Measurements from ENCODE around the gene DENND2C.
"Not testable (repeated sequence)": the region's sequence is repeated elsewhere in the genome, so short reads cannot be mapped to it uniquely, and the experiment has no call there.

Gene DENND2C

GRCh38 chr1:114597949-114598348 is 71.9 kb downstream of the DENND2C start:
- no peak for DNase-seq (ENCODE audit: low read depth)

DNA sequence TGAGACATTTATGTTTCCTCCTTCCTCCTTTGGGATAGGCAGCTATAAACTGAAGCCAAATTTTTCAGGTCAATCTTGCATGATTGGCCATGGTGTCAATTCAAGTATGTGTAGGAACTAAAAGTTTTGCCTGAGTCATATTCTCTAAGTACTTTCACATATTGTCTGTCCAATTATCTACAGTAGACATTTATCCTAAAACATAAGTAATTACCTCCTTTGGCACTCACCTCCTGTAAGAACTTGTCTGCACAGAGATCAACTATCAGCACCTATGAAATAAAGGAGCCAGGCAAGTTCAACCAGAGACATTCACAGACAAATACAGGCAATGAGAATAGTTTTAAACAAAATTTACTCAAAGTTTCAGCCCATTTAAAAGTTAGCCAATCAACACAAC is 74.2 kb downstream of the DENND2C start:
- no peak for DNase-seq (ENCODE audit: low read depth)

DNA sequence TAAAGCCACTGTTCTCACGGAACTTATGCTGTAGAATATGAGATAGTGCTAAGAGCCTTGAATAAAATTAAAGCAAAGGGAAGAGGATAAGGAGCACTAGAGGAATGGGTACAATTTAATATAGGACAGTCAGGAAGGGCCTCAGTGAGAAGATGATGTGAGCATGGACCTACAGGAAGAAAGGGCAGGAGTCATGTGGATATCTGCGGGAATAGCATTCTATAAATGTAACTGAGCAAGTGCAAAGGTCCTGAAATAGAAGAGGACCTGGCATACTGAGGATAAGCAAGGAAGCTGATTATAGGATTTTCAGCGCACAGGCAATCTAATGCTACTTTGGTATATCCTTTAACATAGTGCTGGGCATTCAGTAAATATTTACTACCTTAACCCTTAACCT is 75.8 kb downstream of the DENND2C start:
- DNase-seq (ENCODE audit: low read depth), result no peak

DNA sequence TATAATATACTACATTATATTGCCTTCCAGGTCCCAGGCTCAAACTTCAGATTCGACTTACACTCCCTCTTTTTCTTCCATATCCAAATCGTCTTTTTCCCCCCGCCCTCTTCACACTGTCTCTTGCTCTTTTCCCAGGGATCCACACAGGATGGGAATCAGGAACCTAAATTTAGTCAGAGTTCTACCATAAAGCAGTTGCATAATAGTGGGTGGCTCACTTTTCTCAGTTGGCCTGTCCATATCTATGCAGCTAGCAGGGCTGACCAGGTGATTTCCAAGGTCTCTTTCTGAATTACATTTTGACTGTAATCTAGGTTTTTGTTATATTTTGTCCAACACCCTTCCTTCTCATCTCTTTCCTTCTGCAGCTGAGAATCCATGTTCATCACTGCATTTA is 80.7 kb downstream of the DENND2C start:
- DNase-seq (ENCODE audit: low read depth), result no peak

DNA sequence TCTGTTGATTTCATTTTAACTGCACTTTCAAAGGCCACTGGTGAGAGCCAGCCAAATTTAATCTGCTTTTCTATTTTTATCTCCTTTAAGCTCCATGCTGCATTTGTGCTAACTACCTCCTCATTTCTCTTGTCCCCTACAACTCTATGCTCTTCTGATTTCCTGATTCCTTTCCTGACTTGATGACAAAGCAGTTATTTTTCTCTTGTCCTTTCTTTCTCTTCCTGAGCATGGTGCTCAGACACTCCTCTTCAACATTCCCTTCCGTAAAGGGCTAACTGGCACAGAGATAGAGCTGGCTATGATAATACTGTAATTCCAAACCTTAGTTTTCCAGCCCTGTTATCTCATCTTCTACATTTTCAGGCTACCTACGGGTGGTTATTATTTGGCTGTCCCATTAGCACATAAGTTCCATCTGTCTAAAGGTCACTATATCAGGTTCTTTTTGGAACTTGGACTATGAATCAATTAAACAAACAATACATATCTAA is 81.6 kb downstream of the DENND2C start:
- no peak for DNase-seq (ENCODE audit: low read depth)

DNA sequence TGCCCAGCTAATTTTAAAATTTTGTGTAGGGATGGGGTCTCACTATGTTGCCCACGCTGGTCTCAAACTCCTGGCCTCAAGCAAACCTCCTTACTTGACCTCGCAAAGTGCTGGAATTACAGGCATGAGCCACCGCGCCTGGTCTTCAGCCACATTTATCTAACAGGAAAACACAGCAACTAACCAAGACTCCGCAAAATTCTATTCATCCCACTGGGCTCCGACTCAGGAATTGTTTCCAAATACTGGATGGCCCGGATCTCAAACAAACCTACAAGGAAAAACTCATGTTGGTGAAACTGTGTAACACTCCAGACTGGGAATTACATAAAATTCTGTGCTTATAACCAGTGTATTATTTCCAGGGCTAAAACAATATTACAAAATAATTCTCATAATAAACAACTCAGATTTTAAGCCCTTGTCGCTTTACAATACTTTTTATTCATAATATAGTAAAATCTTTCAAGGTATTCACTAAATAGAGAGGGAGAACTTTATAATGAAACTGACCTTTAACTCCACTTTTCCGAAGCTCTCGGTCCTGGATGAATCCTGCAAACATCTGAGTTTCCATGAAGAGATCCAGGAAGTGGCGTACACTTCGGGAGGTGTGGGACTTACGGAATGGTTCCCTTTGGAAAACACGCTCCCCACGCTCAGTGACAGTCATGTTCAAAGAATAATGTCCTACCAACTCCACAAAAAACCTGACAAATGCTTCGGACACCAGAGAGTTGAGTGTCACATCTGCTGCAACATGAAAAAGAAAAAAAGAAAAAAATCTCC is 82.5 kb downstream of the DENND2C start:
- DNase-seq (ENCODE audit: low read depth), result no peak

GRCh38 chr1:114586513-114587047 is 83.3 kb downstream of the DENND2C start:
- DNase-seq (ENCODE audit: low read depth), result no peak

- no peak for DNase-seq (ENCODE audit: low read depth)
Observed at GRCh38 chr1:114585231-114585630, 84.6 kb downstream of the DENND2C start.

DNA sequence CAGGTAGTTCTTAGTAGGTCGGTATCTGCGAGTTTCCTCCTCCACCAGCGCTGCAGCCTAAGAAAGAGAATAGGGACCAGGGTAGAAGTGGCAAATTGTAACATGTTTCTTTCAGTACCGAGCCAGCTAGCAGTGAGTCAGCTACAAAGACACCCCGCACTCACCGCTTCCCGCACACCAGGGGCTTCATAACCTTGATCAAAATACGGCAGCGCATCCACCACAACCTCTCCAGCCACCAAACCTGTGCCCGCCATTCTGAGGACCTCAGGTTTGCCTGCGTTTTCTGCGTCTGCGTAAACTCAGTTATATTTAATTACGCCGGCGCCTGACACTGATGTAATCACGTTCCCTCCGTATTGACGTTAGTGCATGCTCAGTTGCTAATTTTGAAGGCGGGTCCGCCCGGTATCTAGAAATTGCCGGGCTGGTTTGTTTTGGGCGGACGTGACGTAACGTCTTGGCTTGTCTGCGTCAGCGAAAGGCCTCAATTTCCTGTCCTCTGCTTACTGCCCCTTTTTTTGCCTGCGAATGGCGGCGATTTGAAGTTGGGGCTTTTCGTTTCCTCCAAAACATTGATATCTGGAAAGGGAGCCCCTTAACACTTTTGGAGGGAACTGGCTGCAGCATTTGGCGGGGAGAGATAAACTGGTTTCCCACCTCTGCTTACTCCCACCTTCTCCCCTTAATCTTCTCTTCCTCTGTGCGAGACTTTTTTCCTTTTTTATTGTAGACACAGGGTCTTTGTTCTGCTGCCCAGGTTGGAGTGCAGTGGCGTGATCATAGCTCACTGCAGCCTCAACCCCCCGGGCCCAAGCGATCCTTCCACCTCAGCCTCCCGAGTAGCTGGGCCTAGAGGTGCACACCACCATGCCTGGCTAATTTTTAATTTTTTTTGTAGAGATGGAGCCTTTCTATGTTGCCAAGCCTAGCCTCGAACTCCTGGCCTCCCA is 88.2 kb downstream of the DENND2C start, which contains the start of gene BCAS2:
BCAS2 (minus strand) TSS at position 281 of the 953 bp plus-strand sequence; CDS start at position 257, 24 bp downstream.
- DNase-seq (ENCODE audit: low read depth), result peak; percentile 90

DNA sequence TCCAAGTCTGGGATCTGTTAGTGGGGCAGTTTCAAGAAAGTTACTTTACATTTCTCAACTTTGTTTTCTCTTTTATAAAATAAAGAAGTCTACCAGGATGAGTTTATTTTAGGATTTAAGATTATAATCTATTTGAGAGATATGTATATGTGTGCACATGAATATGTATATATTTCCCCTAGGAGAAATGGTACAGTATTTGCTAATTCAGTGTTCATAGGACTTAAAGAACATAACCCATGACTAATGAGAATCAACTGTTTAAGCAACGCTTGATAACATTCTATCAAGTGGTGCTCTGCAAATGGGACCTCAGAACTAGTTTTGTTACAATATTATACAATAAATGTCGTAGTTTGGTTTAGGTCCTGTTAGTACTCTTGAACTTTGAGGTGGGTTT is 95.5 kb downstream of the DENND2C start:
- no peak for DNase-seq (ENCODE audit: low read depth)

GRCh38 chr1:114564141-114564540 is 105.7 kb downstream of the DENND2C start:
- DNase-seq (ENCODE audit: low read depth), result no peak

GRCh38 chr1:114562978-114563510 is 106.8 kb downstream of the DENND2C start:
- not testable (repeated sequence) for DNase-seq (ENCODE audit: low read depth)

- DNase-seq (ENCODE audit: low read depth), result no peak
Observed at GRCh38 chr1:114561333-114561732, 108.5 kb downstream of the DENND2C start.

DNA sequence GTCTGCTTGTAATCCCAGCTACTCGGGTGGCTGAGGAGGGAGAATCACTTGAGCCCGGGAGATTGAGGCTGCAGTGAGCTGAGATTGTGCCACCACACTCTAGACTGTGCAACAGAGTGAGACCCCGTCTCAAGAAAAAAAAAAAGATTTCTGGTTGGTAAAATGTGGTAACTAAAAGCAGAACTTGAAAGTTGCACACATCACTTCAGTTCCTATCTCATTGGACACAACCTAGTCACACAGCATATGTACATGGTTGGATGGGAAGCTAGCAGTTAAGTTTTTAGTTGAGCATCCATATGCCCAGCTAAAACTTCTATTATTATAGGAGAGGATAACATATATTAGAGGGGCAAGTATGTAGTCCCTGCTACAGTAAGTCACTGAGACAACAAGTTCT is 110.5 kb downstream of the DENND2C start:
- DNase-seq (ENCODE audit: low read depth), result no peak

- DNase-seq (ENCODE audit: low read depth), result no peak
Observed at GRCh38 chr1:114558544-114558943, 111.3 kb downstream of the DENND2C start.

DNA sequence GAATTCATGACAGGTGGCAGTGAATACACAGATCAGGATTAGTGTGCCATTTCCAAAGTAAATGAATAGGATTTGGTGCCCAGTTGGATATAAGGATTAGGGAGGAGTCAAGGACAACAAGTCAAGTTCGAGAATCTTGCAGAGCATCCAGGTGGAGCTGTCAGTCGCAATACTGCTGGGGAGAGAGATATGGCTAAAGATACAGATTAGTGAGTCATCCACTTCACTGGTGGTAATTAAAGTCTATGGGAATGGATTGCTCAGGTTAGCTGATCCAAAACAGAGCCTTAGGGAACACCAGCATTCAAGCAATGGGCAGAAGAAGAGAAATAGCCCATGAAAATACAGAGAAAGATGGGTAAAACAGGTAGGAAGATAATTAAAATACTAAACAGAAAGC is 115.3 kb downstream of the DENND2C start:
- no peak for DNase-seq (ENCODE audit: low read depth)

GRCh38 chr1:114552106-114552639 is 117.7 kb downstream of the DENND2C start:
- no peak for DNase-seq (ENCODE audit: low read depth)

GRCh38 chr1:114551400-114551799 is 118.4 kb downstream of the DENND2C start:
- DNase-seq (ENCODE audit: low read depth), result no peak

DNA sequence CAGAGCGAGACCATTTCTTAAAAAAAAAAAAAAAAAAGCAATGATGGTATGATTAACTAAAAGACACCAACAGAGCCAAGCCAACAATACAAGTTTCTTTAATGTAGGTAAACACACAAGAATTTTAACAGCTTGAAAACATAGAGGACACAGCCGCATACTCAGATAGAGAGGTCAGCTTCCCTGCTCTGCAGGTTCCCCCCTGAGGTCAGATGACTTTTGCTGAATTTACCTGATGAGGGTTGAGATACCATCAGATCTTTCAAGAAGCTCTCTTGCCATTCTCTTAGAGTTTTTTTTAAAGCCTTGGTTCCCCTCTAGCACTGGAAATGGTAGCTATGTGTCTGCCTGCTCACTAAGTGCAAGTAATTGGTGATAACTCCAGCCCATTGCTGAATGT is 119.5 kb downstream of the DENND2C start:
- no peak for DNase-seq (ENCODE audit: low read depth)

DNA sequence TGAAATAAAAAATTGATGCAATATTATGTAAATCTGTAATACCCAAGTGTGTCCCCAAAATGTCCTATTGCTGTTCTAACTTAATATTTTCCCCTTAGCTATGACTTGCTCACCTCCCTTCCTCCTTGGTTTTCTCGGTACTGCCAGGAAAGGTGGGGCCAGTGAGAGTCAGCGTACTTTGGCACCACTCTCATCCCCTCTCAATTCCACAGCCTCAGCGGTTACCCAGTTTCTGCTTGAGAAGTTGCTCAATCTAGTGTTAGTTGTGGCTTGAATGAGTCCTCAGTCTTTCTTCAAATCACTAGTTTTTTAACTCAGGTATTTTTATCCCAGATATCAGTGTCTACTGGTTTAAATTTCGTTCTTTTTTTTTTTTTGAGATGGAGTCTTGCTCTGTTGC is 120.7 kb downstream of the DENND2C start:
- no peak for DNase-seq (ENCODE audit: low read depth)

DNA sequence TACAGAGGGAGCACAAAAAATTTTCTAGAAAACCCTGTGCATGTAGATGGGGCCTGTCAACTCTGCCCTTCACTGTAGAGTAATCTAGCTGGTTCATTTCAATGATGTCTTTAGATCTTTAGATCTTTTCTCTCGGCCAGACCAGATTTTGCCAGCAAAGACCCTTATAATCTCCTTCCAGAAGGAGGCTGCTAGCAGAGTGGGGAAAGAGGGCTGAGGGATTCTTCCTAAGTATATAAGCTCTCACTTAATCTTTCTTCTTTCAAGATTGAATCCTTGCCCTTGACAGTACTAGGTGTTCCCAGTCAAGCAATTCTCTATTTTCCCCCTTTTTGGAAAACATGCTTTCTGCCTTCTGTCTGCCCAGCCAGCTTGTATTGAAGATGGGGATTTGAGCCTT is 122.8 kb downstream of the DENND2C start:
- DNase-seq (ENCODE audit: low read depth), result no peak

GRCh38 chr1:114545796-114546195 is 124.1 kb downstream of the DENND2C start:
- DNase-seq (ENCODE audit: low read depth), result no peak
